Keratinocyte (primary cell): Measurements from ENCODE around the gene TLR4. TPM values are rescaled to one million over a fixed set of nuclear protein-coding genes. Genes with fewer than 3 reads are reported as not detected.

Experiments
- DNase-seq: peaks from one replicate; pipeline ENCODE4 v3.0.0-alpha.2; 2011; ENCODE audit warnings: low read depth, missing footprints, low spot score
- FAIRE-seq: peaks from 2 replicates; lab custom pipeline; 2011; peaks lifted over from hg19 to GRCh38; lab: Jason Lieb, UNC
- H2AFZ ChIP-seq: 2 replicates; pipeline ENCODE4 v1.6.0; 2012; ENCODE audit warnings: low read length, control low read depth, inconsistent platforms; ENCODE audit not compliant: control insufficient read depth
- H3K27ac ChIP-seq: 2 replicates; pipeline ENCODE4 v1.5.1; 2011; ENCODE audit warnings: low read length; ENCODE audit not compliant: control insufficient read depth, insufficient read depth
- H3K27me3 ChIP-seq: 3 replicates; pipeline ENCODE4 v1.6.0; 2011; ENCODE audit warnings: low read length; ENCODE audit not compliant: control insufficient read depth, insufficient read depth; ENCODE audit errors: extremely low read depth
- H3K36me3 ChIP-seq, 2 experiments: 2 replicates in 1 of 2; 3 replicates in 1 of 2; pipeline ENCODE4 v1.5.1; 2011; ENCODE audit warnings: low read length in 2 of 2, mild to moderate bottlenecking in 1 of 2; ENCODE audit not compliant: control insufficient read depth in 2 of 2, insufficient read depth in 2 of 2; ENCODE audit errors: extremely low read depth in 1 of 2
- H3K4me1 ChIP-seq: 3 replicates; pipeline ENCODE4 v1.5.1; 2011; ENCODE audit warnings: low read length; ENCODE audit not compliant: control insufficient read depth, insufficient read depth; ENCODE audit errors: extremely low read depth
- H3K4me2 ChIP-seq: 3 replicates; pipeline ENCODE4 v1.6.0; 2011; ENCODE audit warnings: low read depth, low read length; ENCODE audit not compliant: control insufficient read depth, insufficient read depth; ENCODE audit errors: extremely low read depth
- H3K4me3 ChIP-seq, 3 experiments: fragments of 200-600 bp in 1 of 3; sonication (generic) in 1 of 3; 2 replicates in 2 of 3; 3 replicates in 1 of 3; pipeline ENCODE4 v1.5.1; 2011 to 2016; ENCODE audit warnings: low read length in 3 of 3, mild to moderate bottlenecking in 3 of 3, control low read depth in 2 of 3, inconsistent platforms in 1 of 3, low read depth in 1 of 3, mixed read lengths in 1 of 3, mixed run types in 1 of 3, moderate library complexity in 1 of 3; ENCODE audit not compliant: control insufficient read depth in 2 of 3, insufficient read depth in 2 of 3; ENCODE audit errors: extremely low read depth in 1 of 3
- H3K79me2 ChIP-seq: 2 replicates; pipeline ENCODE4 v1.6.0; 2012; ENCODE audit warnings: low read length; ENCODE audit not compliant: control insufficient read depth, insufficient read depth
- H3K9ac ChIP-seq: 3 replicates; pipeline ENCODE4 v1.6.0; 2011; ENCODE audit warnings: low read length; ENCODE audit not compliant: control insufficient read depth, insufficient read depth; ENCODE audit errors: extremely low read depth
- H3K9me1 ChIP-seq: 3 replicates; pipeline ENCODE4 v1.6.0; 2011; ENCODE audit warnings: low read length; ENCODE audit not compliant: control insufficient read depth, insufficient read depth; ENCODE audit errors: extremely low read depth
- H3K9me3 ChIP-seq: 2 replicates; pipeline ENCODE4 v1.5.1; 2012; ENCODE audit warnings: low read depth, low read length; ENCODE audit not compliant: control insufficient read depth
- H4K20me1 ChIP-seq: 3 replicates; pipeline ENCODE4 v1.6.0; 2011; ENCODE audit warnings: low read length; ENCODE audit not compliant: control insufficient read depth, insufficient read depth; ENCODE audit errors: extremely low read depth
- CTCF ChIP-seq, 3 experiments: IDR thresholded peaks in 1 of 3; conservative IDR thresholded peaks in 1 of 3; optimal IDR thresholded peaks in 1 of 3; 2 replicates in 2 of 3; 3 replicates in 1 of 3; pipeline versions ENCODE3 to v1.5.1; 2011; ENCODE audit warnings: low read length in 3 of 3, mild to moderate bottlenecking in 3 of 3, moderate library complexity in 2 of 3, control low read depth in 1 of 3, inconsistent platforms in 1 of 3; ENCODE audit not compliant: insufficient read depth in 2 of 3; ENCODE audit errors: extremely low read depth in 1 of 3
- EZH2 ChIP-seq: IDR thresholded peaks from one replicate; pipeline ENCODE4 v1.6.1; 2012; ENCODE audit warnings: inconsistent platforms, mild to moderate bottlenecking, low read length, moderate library complexity
- dilution Hi-C: fragments of 300-500 bp; cut with MboI; formaldehyde crosslinking; loops from one replicate; pipeline ENCODE4 v1.7.0; 2020; ENCODE audit warnings: low sequenced_read_pairs; ENCODE audit not compliant: extremely low pct_ligation_motif_present
- polyA plus RNA-seq, 5 experiments: library from polyadenylated mRNA; depleted of rRNA in 3 of 5; stranded (reverse) in 3 of 5; stranded (forward) in 1 of 5; unstranded in 1 of 5; fragments of >200 nt; gene quantifications; 1 replicate in 1 of 5; 2 replicates in 3 of 5; 3 replicates in 1 of 5; pipeline versions ENCODE4 v1.2.1 to v1.2.3, GENCODE V29; 2011 to 2012; ENCODE audit warnings: missing spikeins in 2 of 5, low read depth in 1 of 5, low replicate concordance in 1 of 5

The TLR4 gene
- polyA plus RNA-seq, 1 donor (not counting 4 experiments of a cell fraction or from before 2014, with no cell fraction given), result 0.09 TPM

DNA sequence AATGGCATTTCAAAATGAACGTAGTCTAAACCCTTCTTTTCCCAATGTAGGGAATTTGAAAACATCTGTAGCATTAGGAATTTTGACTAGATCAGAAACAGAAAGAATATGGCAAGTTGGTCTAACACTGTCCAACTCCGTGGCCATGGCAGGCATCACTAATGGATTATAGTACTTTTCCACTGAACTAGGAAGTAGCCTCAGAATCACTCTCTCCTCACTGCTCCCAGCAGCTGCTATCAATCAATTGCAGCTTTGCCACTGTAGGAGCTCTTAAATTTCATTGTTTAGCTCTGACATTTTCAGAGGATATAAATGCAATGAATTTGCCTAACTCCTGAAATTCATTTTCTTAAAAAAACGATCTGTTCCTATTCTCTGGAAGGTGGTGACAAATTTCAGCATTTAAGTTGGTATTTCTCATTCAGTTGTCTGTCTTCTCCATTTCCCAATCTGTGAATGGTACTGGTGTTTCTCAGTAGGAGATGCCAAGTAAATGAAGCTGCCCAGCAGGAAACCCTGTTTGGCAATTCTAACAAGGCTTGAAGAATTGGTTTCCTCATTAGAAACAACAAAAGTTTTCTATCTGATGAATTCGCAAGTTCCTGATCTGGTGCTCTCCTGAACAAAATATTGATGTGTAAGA lies 64.7 kb downstream of the TLR4 start:
- no peak for TF ChIP-seq EZH2
- Histone ChIP-seq H3K9me1 (no peaks in the 10 kb centered on the region), H3K27me3 (no peaks in the 10 kb centered on the region), H3K9ac (no peak overlapping the region), H3K27ac (no peak overlapping the region), H3K4me2 (no peak overlapping the region), H3K4me3 (no peak overlapping the region), H4K20me1 (no peaks in the 10 kb centered on the region), H3K36me3 (no peaks in the 10 kb centered on the region), H3K79me2 (no peaks in the 10 kb centered on the region), H2AFZ (no peak overlapping the region), H3K4me1 (no peaks in the 10 kb centered on the region), H3K9me3 (no peaks in the 10 kb centered on the region)
- DNase-seq (no peak), FAIRE-seq (no peak)
- dilution Hi-C loops, result no loop called here

DNA sequence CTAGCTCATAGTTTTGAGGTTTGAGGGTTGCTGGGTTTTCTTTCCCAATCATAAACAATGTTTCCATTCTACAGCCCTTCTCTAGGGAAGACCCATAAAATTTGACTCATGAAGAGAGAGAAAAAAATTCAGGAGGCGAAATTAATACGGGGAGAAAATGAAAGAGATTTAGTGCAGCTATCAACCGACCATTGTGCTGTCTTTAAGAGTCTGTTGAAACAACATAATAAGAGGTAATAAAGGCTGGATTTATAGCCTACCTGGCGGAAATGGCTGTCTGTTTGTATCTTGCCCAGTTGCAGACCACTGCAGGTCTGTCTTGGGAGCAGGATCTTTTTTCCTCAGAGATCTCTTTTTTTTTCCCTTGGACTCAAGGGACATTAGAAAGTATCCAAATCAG lies 66.9 kb downstream of the TLR4 start:
- Histone ChIP-seq H2AFZ (no peak overlapping the region), H3K9me3 (no peaks in the 10 kb centered on the region), H3K27ac (no peak overlapping the region), H3K9me1 (no peaks in the 10 kb centered on the region), H4K20me1 (no peaks in the 10 kb centered on the region), H3K4me1 (no peaks in the 10 kb centered on the region), H3K4me3 (no peak overlapping the region), H3K9ac (no peak overlapping the region), H3K27me3 (no peaks in the 10 kb centered on the region), H3K36me3 (no peaks in the 10 kb centered on the region), H3K79me2 (no peaks in the 10 kb centered on the region), H3K4me2 (no peak overlapping the region)
- TF ChIP-seq EZH2 (no peak), CTCF (optimal IDR thresholded peaks at IDR 0.05 in 1 of 3, IDR thresholded peaks at IDR 0.05 in 1 of 3, conservative IDR thresholded peaks at IDR 0.05 in 1 of 3; ENCODE audit: extremely low read depth in 1 of 3, insufficient read depth in 2 of 3, low read length in 3 of 3) (no peak)
- no peak for FAIRE-seq
- dilution Hi-C loops, result no loop called here
- no peak for DNase-seq

DNA sequence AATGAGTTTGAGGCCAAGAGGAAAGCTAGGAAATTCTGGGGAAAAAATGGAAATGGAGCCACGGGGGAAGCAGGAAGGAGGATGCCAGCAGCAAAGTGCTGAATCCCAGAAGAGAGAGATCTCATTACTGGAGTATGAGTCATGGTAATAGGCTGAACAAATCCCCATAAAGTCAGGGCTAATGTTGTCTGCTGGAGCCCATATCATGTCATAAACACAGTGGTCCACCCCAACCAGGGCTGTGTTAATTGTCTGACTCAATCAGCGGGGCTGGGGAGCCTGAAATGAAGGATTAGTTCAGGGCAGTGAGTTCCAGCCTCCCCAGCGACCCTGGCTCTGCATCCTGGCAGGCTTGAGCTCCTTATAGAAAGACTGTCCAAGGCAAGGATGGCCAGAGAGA lies 68.8 kb downstream of the TLR4 start:
- H3K9ac ChIP-seq, result no peak overlapping the region
- H2AFZ ChIP-seq, result no peak overlapping the region
- H3K4me2 ChIP-seq, result no peak overlapping the region

More for the DNA sequence above, 68.8 kb downstream of the TLR4 start:
- H3K4me1 ChIP-seq, result no peaks in the 10 kb centered on the region
- no peak for TF ChIP-seq EZH2
- no peak for TF ChIP-seq CTCF (optimal IDR thresholded peaks at IDR 0.05 in 1 of 3, IDR thresholded peaks at IDR 0.05 in 1 of 3, conservative IDR thresholded peaks at IDR 0.05 in 1 of 3; ENCODE audit: extremely low read depth in 1 of 3, insufficient read depth in 2 of 3, low read length in 3 of 3)
- no peak overlapping the region for H3K4me3 ChIP-seq
- FAIRE-seq, result no peak
- no peaks in the 10 kb centered on the region for H4K20me1 ChIP-seq
- no peak overlapping the region for H3K27ac ChIP-seq
- no peaks in the 10 kb centered on the region for H3K9me3 ChIP-seq
- no peak for DNase-seq
- H3K27me3 ChIP-seq, result no peaks in the 10 kb centered on the region
- no peaks in the 10 kb centered on the region for H3K36me3 ChIP-seq
- H3K9me1 ChIP-seq, result no peaks in the 10 kb centered on the region
- H3K79me2 ChIP-seq, result no peaks in the 10 kb centered on the region
- dilution Hi-C loops, result no loop called here
